ENCODE results near the gene TMTC3.
"Not testable (repeated sequence)": the region's sequence is repeated elsewhere in the genome, so short reads cannot be mapped to it uniquely, and the experiment has no call there.

Gene TMTC3

GRCh38 chr12:88167384-88167783, 25.3 kb downstream of the TMTC3 start:
- DNase-seq: no peak

- DNase-seq: no peak
Measured at GRCh38 chr12:88172844-88173407, 30.8 kb downstream of the TMTC3 start.

GRCh38 chr12:88175544-88175943, 33.4 kb downstream of the TMTC3 start:
- no peak for DNase-seq

GRCh38 chr12:88179436-88180014, 37.4 kb downstream of the TMTC3 start:
- DNase-seq: no peak

GRCh38 chr12:88181881-88182280, 39.8 kb downstream of the TMTC3 start:
- no peak for DNase-seq

GRCh38 chr12:88182416-88182815, 40.3 kb downstream of the TMTC3 start:
- DNase-seq: no peak

- DNase-seq: no peak
Measured at GRCh38 chr12:88184196-88184595, 42.1 kb downstream of the TMTC3 start.

- DNase-seq: no peak
Measured at GRCh38 chr12:88185279-88185678, 43.2 kb downstream of the TMTC3 start.

- DNase-seq: no peak
Measured at GRCh38 chr12:88185988-88186387, 43.9 kb downstream of the TMTC3 start.

GRCh38 chr12:88187571-88187970, 45.5 kb downstream of the TMTC3 start:
- DNase-seq: no peak

- DNase-seq: no peak
Measured at GRCh38 chr12:88188180-88188579, 46.1 kb downstream of the TMTC3 start.

- DNase-seq: no peak
Measured at GRCh38 chr12:88192426-88192825, 50.3 kb downstream of the TMTC3 start.

- DNase-seq: no peak
Measured at GRCh38 chr12:88194868-88195267, 52.8 kb downstream of the TMTC3 start.

- DNase-seq: no peak
Measured at GRCh38 chr12:88200029-88200428, 57.9 kb downstream of the TMTC3 start.

GRCh38 chr12:88202500-88202899, 60.4 kb downstream of the TMTC3 start:
- no peak for DNase-seq

- no peak for DNase-seq
Measured at GRCh38 chr12:88206601-88207000, 64.5 kb downstream of the TMTC3 start.

GRCh38 chr12:88207921-88208620, 66.0 kb downstream of the TMTC3 start:
- DNase-seq: no peak

GRCh38 chr12:88208661-88209060, 66.6 kb downstream of the TMTC3 start:
- no peak for DNase-seq

GRCh38 chr12:88210311-88210710, 68.2 kb downstream of the TMTC3 start:
- not testable (repeated sequence) for DNase-seq

- DNase-seq: no peak
Measured at GRCh38 chr12:88218293-88218692, 76.2 kb downstream of the TMTC3 start.

- DNase-seq: no peak
Measured at GRCh38 chr12:88219861-88220260, 77.8 kb downstream of the TMTC3 start.

GRCh38 chr12:88223519-88223918, 81.4 kb downstream of the TMTC3 start:
- no peak for DNase-seq

- no peak for DNase-seq
Measured at GRCh38 chr12:88225776-88226175, 83.7 kb downstream of the TMTC3 start.

- DNase-seq: no peak
Measured at GRCh38 chr12:88227263-88227662, 85.2 kb downstream of the TMTC3 start.

GRCh38 chr12:88227871-88228270, 85.8 kb downstream of the TMTC3 start:
- no peak for DNase-seq
